ENCODE results near the gene RPS2. TPM values are rescaled to one million over a fixed set of nuclear protein-coding genes. Genes with fewer than 3 reads are reported as not detected.

RPS2 gene
- total and polyA plus RNA-seq, 2 donors (not counting 1 experiment from before 2014, with no cell fraction given), result 1,683 to 2,596 TPM

DNA sequence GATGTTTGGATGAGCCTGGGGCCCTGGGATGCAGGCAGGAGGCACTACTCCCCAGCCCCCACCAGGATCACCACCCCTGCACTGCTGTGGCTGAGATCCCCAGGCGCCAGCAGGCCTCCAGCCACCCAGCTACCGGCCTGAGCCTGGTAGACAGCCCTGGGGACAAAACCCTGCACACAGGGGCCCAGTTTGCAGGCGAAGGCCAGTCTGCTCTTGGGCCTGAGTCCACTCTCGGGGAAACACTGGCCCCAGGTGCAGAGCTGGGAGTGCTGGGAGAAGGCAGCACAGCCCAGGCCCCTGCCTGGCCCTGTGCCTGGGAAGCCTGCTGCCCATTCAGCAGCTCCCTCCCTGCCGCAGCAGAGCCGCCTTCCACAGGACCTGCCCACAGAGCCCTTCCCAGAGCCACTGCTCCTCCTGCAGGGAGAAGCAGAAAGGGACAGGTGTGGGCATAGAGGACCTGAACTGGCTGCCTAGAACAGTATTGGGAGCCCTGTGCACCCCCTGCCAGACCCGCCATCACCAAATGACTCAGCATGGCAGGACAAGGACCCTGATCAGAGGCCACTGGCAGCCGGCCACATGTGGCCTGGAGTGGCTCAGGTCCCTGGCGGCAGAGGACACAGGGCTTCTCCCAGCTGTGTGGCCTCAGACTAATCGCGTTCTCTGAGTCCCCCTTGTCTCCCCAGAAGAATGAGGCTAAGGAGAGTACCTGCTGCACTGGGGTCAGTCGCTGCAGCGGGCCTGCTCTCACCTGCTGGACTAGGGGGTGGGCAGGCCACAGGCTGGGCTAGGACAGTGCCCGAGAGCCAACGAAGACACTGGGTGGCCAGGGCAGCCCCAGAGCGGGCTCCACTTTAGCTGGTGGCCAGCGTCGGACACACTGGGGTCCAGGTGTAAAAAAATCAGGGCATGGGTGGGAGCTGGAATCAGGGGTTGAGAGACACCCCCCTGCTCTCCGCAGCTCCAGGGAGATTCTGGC, 32.3 kb downstream of the RPS2 start:
- H3K36me3 ChIP-seq (ENCODE audit: control insufficient read depth, insufficient read depth, low read length), result no peaks in the 10 kb centered on the region
- no peaks in the 10 kb centered on the region for H3K27me3 ChIP-seq (ENCODE audit: control insufficient read depth, insufficient read depth, low read length)
- no peak overlapping the region for H3K27ac ChIP-seq (ENCODE audit: insufficient read depth, low read length)
- H3K4me1 ChIP-seq (ENCODE audit: control insufficient read depth, extremely low read depth, insufficient read depth, low read length), result no peaks in the 10 kb centered on the region
- no peaks in the 10 kb centered on the region for H3K9me3 ChIP-seq (ENCODE audit: control insufficient read depth, insufficient read depth, low read depth, low read length)
- H2AFZ ChIP-seq (ENCODE audit: low read length), result no peak overlapping the region
- no peaks in the 10 kb centered on the region for H4K20me1 ChIP-seq (ENCODE audit: control insufficient read depth, extremely low read depth, insufficient read depth, low read length)
- H3K4me2 ChIP-seq (ENCODE audit: extremely low read depth, insufficient read depth, low read length), result no peak overlapping the region
- no peak for TF ChIP-seq EZH2 (IDR thresholded peaks at IDR 0.05; ENCODE audit: low read length, missing control alignments)
- TF ChIP-seq, protein P1, sequence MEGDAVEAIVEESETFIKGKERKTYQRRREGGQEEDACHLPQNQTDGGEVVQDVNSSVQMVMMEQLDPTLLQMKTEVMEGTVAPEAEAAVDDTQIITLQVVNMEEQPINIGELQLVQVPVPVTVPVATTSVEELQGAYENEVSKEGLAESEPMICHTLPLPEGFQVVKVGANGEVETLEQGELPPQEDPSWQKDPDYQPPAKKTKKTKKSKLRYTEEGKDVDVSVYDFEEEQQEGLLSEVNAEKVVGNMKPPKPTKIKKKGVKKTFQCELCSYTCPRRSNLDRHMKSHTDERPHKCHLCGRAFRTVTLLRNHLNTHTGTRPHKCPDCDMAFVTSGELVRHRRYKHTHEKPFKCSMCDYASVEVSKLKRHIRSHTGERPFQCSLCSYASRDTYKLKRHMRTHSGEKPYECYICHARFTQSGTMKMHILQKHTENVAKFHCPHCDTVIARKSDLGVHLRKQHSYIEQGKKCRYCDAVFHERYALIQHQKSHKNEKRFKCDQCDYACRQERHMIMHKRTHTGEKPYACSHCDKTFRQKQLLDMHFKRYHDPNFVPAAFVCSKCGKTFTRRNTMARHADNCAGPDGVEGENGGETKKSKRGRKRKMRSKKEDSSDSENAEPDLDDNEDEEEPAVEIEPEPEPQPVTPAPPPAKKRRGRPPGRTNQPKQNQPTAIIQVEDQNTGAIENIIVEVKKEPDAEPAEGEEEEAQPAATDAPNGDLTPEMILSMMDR (conservative IDR thresholded peaks at IDR 0.05 in 1 of 2, IDR thresholded peaks at IDR 0.05 in 1 of 2; ENCODE audit: low read depth in 1 of 2, low read length in 2 of 2), result no peak
- peak; percentile 5 to 23 for DNase-seq (ENCODE audit: low read depth in 2 of 2)
- H3K79me2 ChIP-seq (ENCODE audit: control insufficient read depth, insufficient read depth, low read length), result no peaks in the 10 kb centered on the region
- H3K4me3 ChIP-seq (replicated peaks in 1 of 4; ENCODE audit: control extremely low read depth in 1 of 4, insufficient read depth in 1 of 4, low read depth in 3 of 4, low read length in 4 of 4), result no peak overlapping the region
- no peak overlapping the region for H3K9ac ChIP-seq (ENCODE audit: insufficient read depth, low read length)

DNA sequence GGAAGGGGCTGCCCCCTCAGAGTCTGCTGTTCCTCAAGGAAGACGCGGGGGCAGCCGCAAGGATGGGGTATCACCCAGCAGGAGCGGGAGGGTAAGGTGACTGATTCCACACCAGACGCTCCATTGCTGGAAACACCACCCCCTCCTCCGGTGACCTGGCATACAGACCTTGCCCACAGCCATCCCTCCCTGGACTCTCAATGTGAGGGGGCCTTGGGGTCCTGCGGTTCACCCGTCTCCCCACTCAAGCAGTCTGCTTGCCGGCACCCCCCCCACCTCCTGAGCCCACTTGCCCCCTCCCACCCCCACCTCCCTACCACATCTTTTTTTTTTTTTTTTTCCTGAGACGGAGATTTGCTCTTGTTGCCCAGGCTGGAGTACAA, 34.3 kb downstream of the RPS2 start:
- Histone ChIP-seq H3K9ac (ENCODE audit: insufficient read depth, low read length) (no peak overlapping the region), H3K4me2 (ENCODE audit: extremely low read depth, insufficient read depth, low read length) (no peak overlapping the region), H3K79me2 (ENCODE audit: control insufficient read depth, insufficient read depth, low read length) (no peaks in the 10 kb centered on the region), H3K4me1 (ENCODE audit: control insufficient read depth, extremely low read depth, insufficient read depth, low read length) (no peaks in the 10 kb centered on the region), H3K9me3 (ENCODE audit: control insufficient read depth, insufficient read depth, low read depth, low read length) (no peaks in the 10 kb centered on the region), H4K20me1 (ENCODE audit: control insufficient read depth, extremely low read depth, insufficient read depth, low read length) (no peaks in the 10 kb centered on the region), H3K27ac (ENCODE audit: insufficient read depth, low read length) (no peak overlapping the region), H2AFZ (ENCODE audit: low read length) (no peak overlapping the region), H3K36me3 (ENCODE audit: control insufficient read depth, insufficient read depth, low read length) (no peaks in the 10 kb centered on the region), H3K27me3 (ENCODE audit: control insufficient read depth, insufficient read depth, low read length) (no peaks in the 10 kb centered on the region), H3K4me3 (replicated peaks in 1 of 4; ENCODE audit: control extremely low read depth in 1 of 4, insufficient read depth in 1 of 4, low read depth in 3 of 4, low read length in 4 of 4) (no peak overlapping the region)
- DNase-seq (ENCODE audit: low read depth in 2 of 2), result no peak
- TF ChIP-seq, protein P1 (conservative IDR thresholded peaks at IDR 0.05 in 1 of 2, IDR thresholded peaks at IDR 0.05 in 1 of 2; ENCODE audit: low read depth in 1 of 2, low read length in 2 of 2), result no peak

DNA sequence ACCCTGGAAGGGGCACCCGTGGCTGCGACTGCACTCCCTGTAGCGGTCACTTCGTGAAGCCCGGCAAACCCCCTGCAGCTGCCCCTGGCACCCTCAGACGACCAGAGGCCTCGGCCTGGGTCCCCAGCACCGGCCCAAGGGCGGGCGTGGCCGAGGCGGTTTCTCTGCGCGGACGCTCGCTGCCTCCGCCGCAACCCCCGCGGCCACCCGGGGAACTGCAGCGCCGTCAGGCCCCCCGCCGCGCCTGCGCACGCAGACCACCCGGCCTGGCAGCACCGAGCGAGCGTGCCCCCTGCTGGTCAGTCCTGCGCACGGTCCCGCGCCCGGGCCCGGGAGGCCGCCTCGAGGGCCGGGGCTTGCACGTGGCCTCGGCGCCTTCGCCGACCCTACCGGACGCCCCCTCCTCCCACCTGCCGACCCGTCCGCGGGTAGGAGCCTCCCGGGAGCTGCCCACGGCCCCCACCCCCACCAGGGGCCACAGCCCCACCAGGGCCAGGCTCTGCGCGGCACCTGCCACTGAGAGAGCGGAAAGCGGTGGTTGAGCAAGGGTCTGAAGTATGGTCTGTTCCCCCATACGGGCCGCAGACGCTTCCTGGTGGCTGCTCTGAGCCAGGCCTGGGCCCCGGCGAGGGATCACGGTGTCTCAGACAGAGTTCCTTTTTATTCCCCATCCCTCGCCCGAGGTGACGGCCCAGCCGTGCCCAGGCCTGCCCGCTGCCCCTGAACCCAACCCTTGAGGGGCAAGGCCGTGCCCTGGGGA, 34.9 kb downstream of the RPS2 start:
- peak overlapping the region; percentile 65 for H2AFZ ChIP-seq (ENCODE audit: low read length)
- TF ChIP-seq EZH2 (IDR thresholded peaks at IDR 0.05; ENCODE audit: low read length, missing control alignments), result no peak
- TF ChIP-seq, protein P1 (conservative IDR thresholded peaks at IDR 0.05 in 1 of 2, IDR thresholded peaks at IDR 0.05 in 1 of 2; ENCODE audit: low read depth in 1 of 2, low read length in 2 of 2), result peak; percentile 47 to 75
- peak; percentile 67 to 80 for DNase-seq (ENCODE audit: low read depth in 2 of 2)
- H3K4me1 ChIP-seq (ENCODE audit: control insufficient read depth, extremely low read depth, insufficient read depth, low read length), result no peaks in the 10 kb centered on the region
- H4K20me1 ChIP-seq (ENCODE audit: control insufficient read depth, extremely low read depth, insufficient read depth, low read length), result no peaks in the 10 kb centered on the region
- peak overlapping the region; percentile 29 to 58 (median 32) for H3K4me3 ChIP-seq (replicated peaks in 1 of 4; ENCODE audit: control extremely low read depth in 1 of 4, insufficient read depth in 1 of 4, low read depth in 3 of 4, low read length in 4 of 4)
- H3K79me2 ChIP-seq (ENCODE audit: control insufficient read depth, insufficient read depth, low read length), result no peaks in the 10 kb centered on the region
- H3K27me3 ChIP-seq (ENCODE audit: control insufficient read depth, insufficient read depth, low read length), result peaks cover 1% of the 10 kb centered on the region
- H3K9ac ChIP-seq (ENCODE audit: insufficient read depth, low read length), result peak overlapping the region; percentile 46
- H3K4me2 ChIP-seq (ENCODE audit: extremely low read depth, insufficient read depth, low read length), result peak overlapping the region; percentile 68
- no peaks in the 10 kb centered on the region for H3K9me3 ChIP-seq (ENCODE audit: control insufficient read depth, insufficient read depth, low read depth, low read length)
- no peaks in the 10 kb centered on the region for H3K36me3 ChIP-seq (ENCODE audit: control insufficient read depth, insufficient read depth, low read length)
- no peak overlapping the region for H3K27ac ChIP-seq (ENCODE audit: insufficient read depth, low read length)

Measured in fibroblast of lung (primary cell).